ENCODE data around the gene ERCC6. TPM values are rescaled to one million over a fixed set of nuclear protein-coding genes. Genes with fewer than 3 reads are reported as not detected.

The ERCC6 gene
- total RNA-seq, 1 experiment from 2014 or later, result 10.3 TPM

GRCh38 chr10:49549640-49550346, 10.9 kb upstream of the ERCC6 start:
- no peak for DNase-seq (ENCODE audit: extremely low read depth, low read depth)

- no peak for DNase-seq (ENCODE audit: extremely low read depth, low read depth)
Measured at GRCh38 chr10:49543604-49544003, 4.7 kb upstream of the ERCC6 start.

- no peak for DNase-seq (ENCODE audit: extremely low read depth, low read depth)
Measured at GRCh38 chr10:49542353-49542752, 3.4 kb upstream of the ERCC6 start.

GRCh38 chr10:49541762-49542161, 2.8 kb upstream of the ERCC6 start:
- no peak for DNase-seq (ENCODE audit: extremely low read depth, low read depth)

- DNase-seq (ENCODE audit: extremely low read depth, low read depth), result no peak
Measured at GRCh38 chr10:49540056-49540797, 1.3 kb upstream of the ERCC6 start.

GRCh38 chr10:49539320-49539885, 482 bp upstream of the ERCC6 start:
- peak; percentile 36 for DNase-seq (ENCODE audit: extremely low read depth, low read depth)

- DNase-seq (ENCODE audit: extremely low read depth, low read depth), result no peak
Measured at GRCh38 chr10:49534670-49535381, 4.1 kb downstream of the ERCC6 start.

- DNase-seq (ENCODE audit: extremely low read depth, low read depth), result no peak
Measured at GRCh38 chr10:49532461-49532860, 6.5 kb downstream of the ERCC6 start.

GRCh38 chr10:49528977-49529506, 9.9 kb downstream of the ERCC6 start:
- no peak for DNase-seq (ENCODE audit: extremely low read depth, low read depth)

- DNase-seq (ENCODE audit: extremely low read depth, low read depth), result no peak
Measured at GRCh38 chr10:49527850-49528249, 11.1 kb downstream of the ERCC6 start.

- no peak for DNase-seq (ENCODE audit: extremely low read depth, low read depth)
Measured at GRCh38 chr10:49527061-49527460, 11.9 kb downstream of the ERCC6 start.

- no peak for DNase-seq (ENCODE audit: extremely low read depth, low read depth)
Measured at GRCh38 chr10:49526619-49527018, 12.3 kb downstream of the ERCC6 start.

- no peak for DNase-seq (ENCODE audit: extremely low read depth, low read depth)
Measured at GRCh38 chr10:49524496-49524895, 14.4 kb downstream of the ERCC6 start.

- DNase-seq (ENCODE audit: extremely low read depth, low read depth), result no peak
Measured at GRCh38 chr10:49523301-49523700, 15.6 kb downstream of the ERCC6 start.

GRCh38 chr10:49521062-49521461, 17.9 kb downstream of the ERCC6 start:
- DNase-seq (ENCODE audit: extremely low read depth, low read depth), result no peak

GRCh38 chr10:49520122-49520775, 18.7 kb downstream of the ERCC6 start:
- DNase-seq (ENCODE audit: extremely low read depth, low read depth), result no peak

GRCh38 chr10:49519717-49520116, 19.2 kb downstream of the ERCC6 start:
- DNase-seq (ENCODE audit: extremely low read depth, low read depth), result no peak

GRCh38 chr10:49518982-49519578, 19.8 kb downstream of the ERCC6 start:
- peak; percentile 45 for DNase-seq (ENCODE audit: extremely low read depth, low read depth)

- no peak for DNase-seq (ENCODE audit: extremely low read depth, low read depth)
Measured at GRCh38 chr10:49518566-49518965, 20.4 kb downstream of the ERCC6 start.
